Astrocyte of the spinal cord (primary cell): ENCODE measurements around the gene MYCBPAP.
A peak's percentile ranks its signal among the peaks of the same experiment; 100 is the strongest.

Experiments
- DNase-seq: peaks from one replicate; pipeline ENCODE4 v3.0.0; 2011; ENCODE audit warnings: low read depth, low spot score
- H3K4me3 ChIP-seq: 2 replicates; pipeline ENCODE4 v1.5.1; 2011; ENCODE audit warnings: low read depth, mild to moderate bottlenecking, low read length, moderate library complexity
- CTCF ChIP-seq: IDR thresholded peaks from 2 replicates; pipeline ENCODE4 v1.5.1; 2012; ENCODE audit warnings: low read depth, mild to moderate bottlenecking, low read length, inconsistent platforms
- in situ Hi-C: cut with HindIII; loops from 2 replicates; pipeline ENCODE4 v1.10.0; 2017; ENCODE audit warnings: low sequenced_read_pairs

The MYCBPAP gene

GRCh38 chr17:50476545-50477315 is 31.5 kb upstream of the MYCBPAP start:
- no peak overlapping the region for H3K4me3 ChIP-seq
- TF ChIP-seq CTCF = no peak
- in situ Hi-C loops = no loop called here
- DNase-seq = no peak

GRCh38 chr17:50477976-50478375 is 30.3 kb upstream of the MYCBPAP start:
- DNase-seq = no peak
- in situ Hi-C loops = no loop called here
- no peak overlapping the region for H3K4me3 ChIP-seq
- no peak for TF ChIP-seq CTCF

- TF ChIP-seq CTCF = peak; percentile 69
- in situ Hi-C loops = no loop called here
- H3K4me3 ChIP-seq = peak within 1 kb of the TSS; percentile 83
- peak; percentile 84 for DNase-seq
These were observed 29.6 kb upstream of the MYCBPAP start, which contains the start of gene RSAD1 for GRCh38 chr17:50478391-50479381. RSAD1 (plus strand) TSS chr17:50478860; CDS start chr17:50478885, 25 bp downstream.

- H3K4me3 ChIP-seq = peak overlapping the region; percentile 83
- DNase-seq = peak; percentile 68
- peak; percentile 64 for TF ChIP-seq CTCF
- in situ Hi-C loops = no loop called here
These were observed 28.6 kb upstream of the MYCBPAP start for GRCh38 chr17:50479522-50480141.

- no peak overlapping the region for H3K4me3 ChIP-seq
- no peak for TF ChIP-seq CTCF
- in situ Hi-C loops = no loop called here
- no peak for DNase-seq
These were observed 28.0 kb upstream of the MYCBPAP start for GRCh38 chr17:50480142-50480764.
